ENCODE data around the gene CD38. TPM values are rescaled to one million over a fixed set of nuclear protein-coding genes. Genes with fewer than 3 reads are reported as not detected.

The CD38 gene
- total and polyA plus RNA-seq, 4 donors, result 3.2 to 9.4 (median 5.3) TPM

- Histone ChIP-seq H3K4me1 (ENCODE audit: control insufficient read depth in 4 of 4, insufficient read depth in 4 of 4, low read length in 3 of 4) (no peaks in the 10 kb centered on the region), H3K36me3 (ENCODE audit: control insufficient read depth in 4 of 4, insufficient read depth in 3 of 4, low read depth in 1 of 4, low read length in 3 of 4) (no peaks in the 10 kb centered on the region), H3K9me3 (ENCODE audit: control insufficient read depth in 4 of 4, low read length in 3 of 4) (no peaks in the 10 kb centered on the region), H3K4me3 (ENCODE audit: low read depth in 1 of 3, low read length in 3 of 3) (no peak overlapping the region), H3K9ac (ENCODE audit: low read depth in 1 of 2, low read length in 2 of 2) (no peak overlapping the region), H3K27me3 (ENCODE audit: control insufficient read depth in 4 of 4, insufficient read depth in 4 of 4, low read length in 3 of 4) (no peaks in the 10 kb centered on the region), H3K27ac (ENCODE audit: low read depth in 1 of 2, low read length in 2 of 2) (no peak overlapping the region)
- no peak for DNase-seq (ENCODE audit: low spot score)
- WGBS, result 86% methylated on average over 10 of the region's 10 CpGs
- TF ChIP-seq FOXA2 (IDR thresholded peaks at IDR 0.05), result no peak
- no peak for TF ChIP-seq YY1 (IDR thresholded peaks at IDR 0.05)
- no peak for TF ChIP-seq ZBTB33 (IDR thresholded peaks at IDR 0.05)
- TF ChIP-seq, protein P1, sequence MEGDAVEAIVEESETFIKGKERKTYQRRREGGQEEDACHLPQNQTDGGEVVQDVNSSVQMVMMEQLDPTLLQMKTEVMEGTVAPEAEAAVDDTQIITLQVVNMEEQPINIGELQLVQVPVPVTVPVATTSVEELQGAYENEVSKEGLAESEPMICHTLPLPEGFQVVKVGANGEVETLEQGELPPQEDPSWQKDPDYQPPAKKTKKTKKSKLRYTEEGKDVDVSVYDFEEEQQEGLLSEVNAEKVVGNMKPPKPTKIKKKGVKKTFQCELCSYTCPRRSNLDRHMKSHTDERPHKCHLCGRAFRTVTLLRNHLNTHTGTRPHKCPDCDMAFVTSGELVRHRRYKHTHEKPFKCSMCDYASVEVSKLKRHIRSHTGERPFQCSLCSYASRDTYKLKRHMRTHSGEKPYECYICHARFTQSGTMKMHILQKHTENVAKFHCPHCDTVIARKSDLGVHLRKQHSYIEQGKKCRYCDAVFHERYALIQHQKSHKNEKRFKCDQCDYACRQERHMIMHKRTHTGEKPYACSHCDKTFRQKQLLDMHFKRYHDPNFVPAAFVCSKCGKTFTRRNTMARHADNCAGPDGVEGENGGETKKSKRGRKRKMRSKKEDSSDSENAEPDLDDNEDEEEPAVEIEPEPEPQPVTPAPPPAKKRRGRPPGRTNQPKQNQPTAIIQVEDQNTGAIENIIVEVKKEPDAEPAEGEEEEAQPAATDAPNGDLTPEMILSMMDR (IDR thresholded peaks at IDR 0.05; ENCODE audit: low read depth, low read length, missing input control), result no peak
- TF ChIP-seq NR2F2 (IDR thresholded peaks at IDR 0.05), result no peak
- TF ChIP-seq HNF4A (conservative IDR thresholded peaks at IDR 0.05), result no peak
Observed at GRCh38 chr4:15848191-15848842, 70.2 kb downstream of the CD38 start.

- Histone ChIP-seq H3K9ac (ENCODE audit: low read depth in 1 of 2, low read length in 2 of 2) (no peak overlapping the region), H3K4me3 (ENCODE audit: low read depth in 1 of 3, low read length in 3 of 3) (no peak overlapping the region), H3K27ac (ENCODE audit: low read depth in 1 of 2, low read length in 2 of 2) (no peak overlapping the region), H3K9me3 (ENCODE audit: control insufficient read depth in 4 of 4, low read length in 3 of 4) (no peaks in the 10 kb centered on the region), H3K4me1 (ENCODE audit: control insufficient read depth in 4 of 4, insufficient read depth in 4 of 4, low read length in 3 of 4) (no peaks in the 10 kb centered on the region), H3K27me3 (ENCODE audit: control insufficient read depth in 4 of 4, insufficient read depth in 4 of 4, low read length in 3 of 4) (no peaks in the 10 kb centered on the region), H3K36me3 (ENCODE audit: control insufficient read depth in 4 of 4, insufficient read depth in 3 of 4, low read depth in 1 of 4, low read length in 3 of 4) (no peaks in the 10 kb centered on the region)
- DNase-seq (ENCODE audit: low spot score), result no peak
- TF ChIP-seq ZBTB33 (IDR thresholded peaks at IDR 0.05) (no peak), JUND (IDR thresholded peaks at IDR 0.05) (no peak), GABPA (IDR thresholded peaks at IDR 0.05 in 1 of 2, conservative IDR thresholded peaks at IDR 0.05 in 1 of 2) (no peak)
- TF ChIP-seq, protein P1 (IDR thresholded peaks at IDR 0.05; ENCODE audit: low read depth, low read length, missing input control), result no peak
- 91% methylated on average over 6 of the region's 6 CpGs for WGBS
Observed at GRCh38 chr4:15851969-15852368, 73.8 kb downstream of the CD38 start.
